Measurements from ENCODE around the gene SFT2D3. TPM values are rescaled to one million over a fixed set of nuclear protein-coding genes. Genes with fewer than 3 reads are reported as not detected.

SFT2D3 gene
- total and polyA plus RNA-seq, 2 of the 13 experiments (the other 11 are each of a cell fraction or from before 2014, with no cell fraction given): 8.3 to 9.4 TPM

DNA sequence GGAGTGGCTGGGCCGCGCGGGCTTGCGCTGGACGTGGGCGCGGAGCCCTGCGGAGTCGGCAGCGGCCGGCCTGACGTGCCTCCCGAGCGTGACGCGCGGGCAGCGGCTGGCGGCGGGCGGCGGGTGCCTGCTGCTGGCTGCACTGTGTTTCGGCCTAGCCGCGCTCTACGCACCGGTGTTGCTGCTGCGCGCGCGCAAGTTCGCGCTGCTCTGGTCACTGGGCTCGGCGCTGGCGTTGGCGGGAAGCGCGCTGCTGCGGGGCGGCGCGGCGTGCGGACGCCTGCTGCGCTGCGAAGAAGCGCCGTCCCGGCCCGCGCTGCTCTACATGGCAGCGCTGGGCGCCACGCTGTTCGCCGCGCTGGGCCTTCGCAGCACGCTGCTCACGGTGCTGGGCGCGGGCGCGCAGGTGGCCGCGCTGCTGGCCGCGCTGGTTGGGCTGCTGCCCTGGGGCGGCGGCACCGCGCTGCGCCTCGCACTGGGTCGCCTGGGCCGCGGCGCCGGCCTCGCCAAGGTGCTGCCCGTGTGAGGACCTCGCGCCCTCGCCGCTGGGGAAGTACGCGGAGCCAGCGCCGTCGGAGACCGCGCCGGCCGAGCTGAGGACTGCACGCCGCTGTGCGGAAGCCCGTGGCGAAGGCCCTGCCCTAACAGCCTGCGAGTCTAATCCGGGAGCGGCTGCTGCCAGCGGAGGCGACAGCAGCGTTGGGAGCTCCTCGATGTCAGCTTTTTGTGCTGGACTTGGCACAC, 526 bp downstream of the SFT2D3 start (continued):
- TF ChIP-seq, protein P1, sequence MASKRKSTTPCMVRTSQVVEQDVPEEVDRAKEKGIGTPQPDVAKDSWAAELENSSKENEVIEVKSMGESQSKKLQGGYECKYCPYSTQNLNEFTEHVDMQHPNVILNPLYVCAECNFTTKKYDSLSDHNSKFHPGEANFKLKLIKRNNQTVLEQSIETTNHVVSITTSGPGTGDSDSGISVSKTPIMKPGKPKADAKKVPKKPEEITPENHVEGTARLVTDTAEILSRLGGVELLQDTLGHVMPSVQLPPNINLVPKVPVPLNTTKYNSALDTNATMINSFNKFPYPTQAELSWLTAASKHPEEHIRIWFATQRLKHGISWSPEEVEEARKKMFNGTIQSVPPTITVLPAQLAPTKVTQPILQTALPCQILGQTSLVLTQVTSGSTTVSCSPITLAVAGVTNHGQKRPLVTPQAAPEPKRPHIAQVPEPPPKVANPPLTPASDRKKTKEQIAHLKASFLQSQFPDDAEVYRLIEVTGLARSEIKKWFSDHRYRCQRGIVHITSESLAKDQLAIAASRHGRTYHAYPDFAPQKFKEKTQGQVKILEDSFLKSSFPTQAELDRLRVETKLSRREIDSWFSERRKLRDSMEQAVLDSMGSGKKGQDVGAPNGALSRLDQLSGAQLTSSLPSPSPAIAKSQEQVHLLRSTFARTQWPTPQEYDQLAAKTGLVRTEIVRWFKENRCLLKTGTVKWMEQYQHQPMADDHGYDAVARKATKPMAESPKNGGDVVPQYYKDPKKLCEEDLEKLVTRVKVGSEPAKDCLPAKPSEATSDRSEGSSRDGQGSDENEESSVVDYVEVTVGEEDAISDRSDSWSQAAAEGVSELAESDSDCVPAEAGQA (IDR thresholded peaks at IDR 0.05; ENCODE audit: low read depth): no peak
- TF ChIP-seq, protein P1 (CRISPR knock-in tag; IDR thresholded peaks at IDR 0.05; ENCODE audit: borderline replicate concordance): peak; percentile 98
- TF ChIP-seq PITX1 (CRISPR knock-in tag; IDR thresholded peaks at IDR 0.05) (peak; percentile 80), NONO (IDR thresholded peaks at IDR 0.05) (no peak), NONO (CRISPR knock-in tag; conservative IDR thresholded peaks at IDR 0.05) (peak; percentile 46), MTA1 (CRISPR knock-in tag; IDR thresholded peaks at IDR 0.05; ENCODE audit: borderline replicate concordance) (peak; percentile 55; the same call in 1 of the 2 replicates), TOE1 (CRISPR knock-in tag; IDR thresholded peaks at IDR 0.05) (no peak), KDM1A (CRISPR knock-in tag; IDR thresholded peaks at IDR 0.05) (no peak), HHEX (CRISPR knock-in tag; IDR thresholded peaks at IDR 0.05) (no peak), ZNF674 (CRISPR knock-in tag; IDR thresholded peaks at IDR 0.05; ENCODE audit: low read depth) (no peak), CREM (IDR thresholded peaks at IDR 0.05) (no peak), CREM (CRISPR knock-in tag; IDR thresholded peaks at IDR 0.05) (no peak), TMF1 (CRISPR knock-in tag; IDR thresholded peaks at IDR 0.05; ENCODE audit: low read depth) (peak; percentile 91), PAWR (CRISPR knock-in tag; IDR thresholded peaks at IDR 0.05; ENCODE audit: borderline replicate concordance) (0 out of 2 replicates have a peak, but pooled peaks have one; percentile 50), ZNF746 (CRISPR knock-in tag; IDR thresholded peaks at IDR 0.05) (peak; percentile 37; the same call in 1 of the 2 replicates), ZC3H13 (CRISPR knock-in tag; IDR thresholded peaks at IDR 0.05) (peak; percentile 86), ZNF792 (CRISPR knock-in tag; IDR thresholded peaks at IDR 0.05) (0 out of 2 replicates have a peak, but pooled peaks have one; percentile 38), FOXM1 (CRISPR knock-in tag; IDR thresholded peaks at IDR 0.05) (peak; percentile 67), HOXD1 (CRISPR knock-in tag; IDR thresholded peaks at IDR 0.05) (peak; percentile 54), KAT7 (CRISPR knock-in tag; IDR thresholded peaks at IDR 0.05; ENCODE audit: borderline replicate concordance) (peak; percentile 41; the same call in 1 of the 2 replicates), KMT2A (CRISPR knock-in tag; IDR thresholded peaks at IDR 0.05) (peak; percentile 96)
- TF ChIP-seq, protein P2, sequence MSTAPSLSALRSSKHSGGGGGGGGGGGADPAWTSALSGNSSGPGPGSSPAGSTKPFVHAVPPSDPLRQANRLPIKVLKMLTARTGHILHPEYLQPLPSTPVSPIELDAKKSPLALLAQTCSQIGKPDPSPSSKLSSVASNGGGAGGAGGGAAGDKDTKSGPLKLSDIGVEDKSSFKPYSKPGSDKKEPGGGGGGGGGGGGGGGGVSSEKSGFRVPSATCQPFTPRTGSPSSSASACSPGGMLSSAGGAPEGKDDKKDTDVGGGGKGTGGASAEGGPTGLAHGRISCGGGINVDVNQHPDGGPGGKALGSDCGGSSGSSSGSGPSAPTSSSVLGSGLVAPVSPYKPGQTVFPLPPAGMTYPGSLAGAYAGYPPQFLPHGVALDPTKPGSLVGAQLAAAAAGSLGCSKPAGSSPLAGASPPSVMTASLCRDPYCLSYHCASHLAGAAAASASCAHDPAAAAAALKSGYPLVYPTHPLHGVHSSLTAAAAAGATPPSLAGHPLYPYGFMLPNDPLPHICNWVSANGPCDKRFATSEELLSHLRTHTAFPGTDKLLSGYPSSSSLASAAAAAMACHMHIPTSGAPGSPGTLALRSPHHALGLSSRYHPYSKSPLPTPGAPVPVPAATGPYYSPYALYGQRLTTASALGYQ (CRISPR knock-in tag; IDR thresholded peaks at IDR 0.05): peak; percentile 48; the same call in 1 of the 2 replicates
- TF ChIP-seq, protein P3, sequence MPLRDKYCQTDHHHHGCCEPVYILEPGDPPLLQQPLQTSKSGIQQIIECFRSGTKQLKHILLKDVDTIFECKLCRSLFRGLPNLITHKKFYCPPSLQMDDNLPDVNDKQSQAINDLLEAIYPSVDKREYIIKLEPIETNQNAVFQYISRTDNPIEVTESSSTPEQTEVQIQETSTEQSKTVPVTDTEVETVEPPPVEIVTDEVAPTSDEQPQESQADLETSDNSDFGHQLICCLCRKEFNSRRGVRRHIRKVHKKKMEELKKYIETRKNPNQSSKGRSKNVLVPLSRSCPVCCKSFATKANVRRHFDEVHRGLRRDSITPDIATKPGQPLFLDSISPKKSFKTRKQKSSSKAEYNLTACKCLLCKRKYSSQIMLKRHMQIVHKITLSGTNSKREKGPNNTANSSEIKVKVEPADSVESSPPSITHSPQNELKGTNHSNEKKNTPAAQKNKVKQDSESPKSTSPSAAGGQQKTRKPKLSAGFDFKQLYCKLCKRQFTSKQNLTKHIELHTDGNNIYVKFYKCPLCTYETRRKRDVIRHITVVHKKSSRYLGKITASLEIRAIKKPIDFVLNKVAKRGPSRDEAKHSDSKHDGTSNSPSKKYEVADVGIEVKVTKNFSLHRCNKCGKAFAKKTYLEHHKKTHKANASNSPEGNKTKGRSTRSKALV (CRISPR knock-in tag; IDR thresholded peaks at IDR 0.05): peak; percentile 97

All from HepG2 (cell line).